Measurements from ENCODE around the gene PRG2. TPM values are rescaled to one million over a fixed set of nuclear protein-coding genes. Genes with fewer than 3 reads are reported as not detected.

The PRG2 gene
- total and polyA plus RNA-seq, 2 of the 13 experiments (the other 11 are each of a cell fraction or from before 2014, with no cell fraction given) = not detected

- TF ChIP-seq, protein P1, sequence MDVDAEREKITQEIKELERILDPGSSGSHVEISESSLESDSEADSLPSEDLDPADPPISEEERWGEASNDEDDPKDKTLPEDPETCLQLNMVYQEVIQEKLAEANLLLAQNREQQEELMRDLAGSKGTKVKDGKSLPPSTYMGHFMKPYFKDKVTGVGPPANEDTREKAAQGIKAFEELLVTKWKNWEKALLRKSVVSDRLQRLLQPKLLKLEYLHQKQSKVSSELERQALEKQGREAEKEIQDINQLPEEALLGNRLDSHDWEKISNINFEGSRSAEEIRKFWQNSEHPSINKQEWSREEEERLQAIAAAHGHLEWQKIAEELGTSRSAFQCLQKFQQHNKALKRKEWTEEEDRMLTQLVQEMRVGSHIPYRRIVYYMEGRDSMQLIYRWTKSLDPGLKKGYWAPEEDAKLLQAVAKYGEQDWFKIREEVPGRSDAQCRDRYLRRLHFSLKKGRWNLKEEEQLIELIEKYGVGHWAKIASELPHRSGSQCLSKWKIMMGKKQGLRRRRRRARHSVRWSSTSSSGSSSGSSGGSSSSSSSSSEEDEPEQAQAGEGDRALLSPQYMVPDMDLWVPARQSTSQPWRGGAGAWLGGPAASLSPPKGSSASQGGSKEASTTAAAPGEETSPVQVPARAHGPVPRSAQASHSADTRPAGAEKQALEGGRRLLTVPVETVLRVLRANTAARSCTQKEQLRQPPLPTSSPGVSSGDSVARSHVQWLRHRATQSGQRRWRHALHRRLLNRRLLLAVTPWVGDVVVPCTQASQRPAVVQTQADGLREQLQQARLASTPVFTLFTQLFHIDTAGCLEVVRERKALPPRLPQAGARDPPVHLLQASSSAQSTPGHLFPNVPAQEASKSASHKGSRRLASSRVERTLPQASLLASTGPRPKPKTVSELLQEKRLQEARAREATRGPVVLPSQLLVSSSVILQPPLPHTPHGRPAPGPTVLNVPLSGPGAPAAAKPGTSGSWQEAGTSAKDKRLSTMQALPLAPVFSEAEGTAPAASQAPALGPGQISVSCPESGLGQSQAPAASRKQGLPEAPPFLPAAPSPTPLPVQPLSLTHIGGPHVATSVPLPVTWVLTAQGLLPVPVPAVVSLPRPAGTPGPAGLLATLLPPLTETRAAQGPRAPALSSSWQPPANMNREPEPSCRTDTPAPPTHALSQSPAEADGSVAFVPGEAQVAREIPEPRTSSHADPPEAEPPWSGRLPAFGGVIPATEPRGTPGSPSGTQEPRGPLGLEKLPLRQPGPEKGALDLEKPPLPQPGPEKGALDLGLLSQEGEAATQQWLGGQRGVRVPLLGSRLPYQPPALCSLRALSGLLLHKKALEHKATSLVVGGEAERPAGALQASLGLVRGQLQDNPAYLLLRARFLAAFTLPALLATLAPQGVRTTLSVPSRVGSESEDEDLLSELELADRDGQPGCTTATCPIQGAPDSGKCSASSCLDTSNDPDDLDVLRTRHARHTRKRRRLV (CRISPR knock-in tag; IDR thresholded peaks at IDR 0.05) = no peak
- TF ChIP-seq FOSL1 (CRISPR knock-in tag; IDR thresholded peaks at IDR 0.05; ENCODE audit: borderline replicate concordance) (no peak), AKAP8 (CRISPR knock-in tag; IDR thresholded peaks at IDR 0.05) (no peak), ZNF790 (CRISPR knock-in tag; IDR thresholded peaks at IDR 0.05; ENCODE audit: borderline replicate concordance) (no peak), ZIK1 (CRISPR knock-in tag; IDR thresholded peaks at IDR 0.05; ENCODE audit: borderline replicate concordance, low read depth) (no peak), NR2F6 (IDR thresholded peaks at IDR 0.05) (no peak), NR2F6 (CRISPR knock-in tag; IDR thresholded peaks at IDR 0.05) (peak; percentile 32; the same call in 1 of the 2 replicates), MIXL1 (CRISPR knock-in tag; IDR thresholded peaks at IDR 0.05) (peak; percentile 59), ZNF644 (CRISPR knock-in tag; IDR thresholded peaks at IDR 0.05; ENCODE audit: low read depth) (peak; percentile 77; the same call in 1 of the 2 replicates), ZFP41 (CRISPR knock-in tag; IDR thresholded peaks at IDR 0.05; ENCODE audit: borderline replicate concordance) (no peak), ZNF580 (CRISPR knock-in tag; IDR thresholded peaks at IDR 0.05; ENCODE audit: borderline replicate concordance, low read depth) (0 out of 2 replicates have a peak, but pooled peaks have one; percentile 26), RCOR2 (CRISPR knock-in tag; IDR thresholded peaks at IDR 0.05) (no peak), ZNF841 (CRISPR knock-in tag; IDR thresholded peaks at IDR 0.05; ENCODE audit: borderline replicate concordance) (no peak), RXRB (CRISPR knock-in tag; IDR thresholded peaks at IDR 0.05; ENCODE audit: borderline replicate concordance) (peak; percentile 18; the same call in 1 of the 2 replicates), KDM5A (IDR thresholded peaks at IDR 0.05; ENCODE audit: borderline replicate concordance, low read length) (no peak), EHMT2 (IDR thresholded peaks at IDR 0.05; ENCODE audit: borderline replicate concordance, low read depth, low read length) (peak; percentile 60; the same call in 1 of the 2 replicates), USF2 (IDR thresholded peaks at IDR 0.05; ENCODE audit: low read depth, low read length) (no peak), USF2 (CRISPR knock-in tag; IDR thresholded peaks at IDR 0.05; ENCODE audit: borderline replicate concordance) (no peak), GATAD2A (CRISPR knock-in tag; IDR thresholded peaks at IDR 0.05) (peak; percentile 56; the same call in 1 of the 2 replicates), NAIF1 (CRISPR knock-in tag; IDR thresholded peaks at IDR 0.05; ENCODE audit: borderline replicate concordance) (no peak), MAFK (conservative IDR thresholded peaks at IDR 0.05 in 1 of 2, IDR thresholded peaks at IDR 0.05 in 1 of 2; ENCODE audit: low read length in 2 of 2) (peak; percentile 91 to 92)
Measured at GRCh38 chr11:57438345-57439285, 48.2 kb upstream of the PRG2 start (continued).
